Measurements from ENCODE around the gene NTN1. TPM values are rescaled to one million over a fixed set of nuclear protein-coding genes. Genes with fewer than 3 reads are reported as not detected.
A peak's percentile ranks its signal among the peaks of the same experiment; 100 is the strongest.

The NTN1 gene
- total RNA-seq, 1 donor from 2014 or later = 2.5 TPM

GRCh38 chr17:9218064-9218635 lies 196.8 kb downstream of the NTN1 start:
- DNase-seq (ENCODE audit: low spot score in 2 of 2, unreplicated experiment in 2 of 2) = no peak
- no peak for TF ChIP-seq CTCF (IDR thresholded peaks at IDR 0.05; ENCODE audit: unreplicated experiment)
- peak overlapping the region; percentile 93 for H3K27ac Mint-ChIP-seq
- peaks cover 19% of the 10 kb centered on the region for H3K9me3 Mint-ChIP-seq
- no peaks in the 10 kb centered on the region for H3K27me3 Mint-ChIP-seq (ENCODE audit: low read depth)
- H3K4me1 Mint-ChIP-seq = peaks cover 14% of the 10 kb centered on the region
- H3K36me3 Mint-ChIP-seq = peaks cover 12% of the 10 kb centered on the region
- no peak overlapping the region for H3K4me3 Mint-ChIP-seq

GRCh38 chr17:9218911-9219310 lies 197.6 kb downstream of the NTN1 start:
- Mint-ChIP-seq H3K4me3 (no peak overlapping the region), H3K9me3 (peaks cover 19% of the 10 kb centered on the region), H3K36me3 (peaks cover 12% of the 10 kb centered on the region), H3K4me1 (peaks cover 14% of the 10 kb centered on the region), H3K27ac (no peak overlapping the region), H3K27me3 (ENCODE audit: low read depth) (no peaks in the 10 kb centered on the region)
- TF ChIP-seq CTCF (IDR thresholded peaks at IDR 0.05; ENCODE audit: unreplicated experiment) = no peak
- no peak for DNase-seq (ENCODE audit: low spot score in 2 of 2, unreplicated experiment in 2 of 2)

- no peak for DNase-seq (ENCODE audit: low spot score in 2 of 2, unreplicated experiment in 2 of 2)
- no peak for TF ChIP-seq CTCF (IDR thresholded peaks at IDR 0.05; ENCODE audit: unreplicated experiment)
- H3K4me1 Mint-ChIP-seq = peaks cover 14% of the 10 kb centered on the region
- no peak overlapping the region for H3K27ac Mint-ChIP-seq
- H3K27me3 Mint-ChIP-seq (ENCODE audit: low read depth) = peaks cover 1% of the 10 kb centered on the region
- peaks cover 19% of the 10 kb centered on the region for H3K9me3 Mint-ChIP-seq
- no peak overlapping the region for H3K4me3 Mint-ChIP-seq
- peaks cover 12% of the 10 kb centered on the region for H3K36me3 Mint-ChIP-seq
These were observed 198.5 kb downstream of the NTN1 start for GRCh38 chr17:9219631-9220397.

GRCh38 chr17:9220398-9221146 lies 199.3 kb downstream of the NTN1 start:
- H3K4me3 Mint-ChIP-seq = no peak overlapping the region
- peaks cover 14% of the 10 kb centered on the region for H3K4me1 Mint-ChIP-seq
- H3K9me3 Mint-ChIP-seq = peaks cover 14% of the 10 kb centered on the region
- TF ChIP-seq CTCF (IDR thresholded peaks at IDR 0.05; ENCODE audit: unreplicated experiment) = no peak
- no peak overlapping the region for H3K27ac Mint-ChIP-seq
- DNase-seq (ENCODE audit: low spot score in 2 of 2, unreplicated experiment in 2 of 2) = no peak
- H3K36me3 Mint-ChIP-seq = peaks cover 8% of the 10 kb centered on the region
- H3K27me3 Mint-ChIP-seq (ENCODE audit: low read depth) = peaks cover 5% of the 10 kb centered on the region

- no peak for TF ChIP-seq CTCF (IDR thresholded peaks at IDR 0.05; ENCODE audit: unreplicated experiment)
- Mint-ChIP-seq H3K4me1 (peaks cover 14% of the 10 kb centered on the region), H3K9me3 (peaks cover 7% of the 10 kb centered on the region), H3K27ac (no peak overlapping the region), H3K27me3 (ENCODE audit: low read depth) (peaks cover 5% of the 10 kb centered on the region), H3K36me3 (peaks cover 2% of the 10 kb centered on the region), H3K4me3 (no peak overlapping the region)
- DNase-seq (ENCODE audit: low spot score in 2 of 2, unreplicated experiment in 2 of 2) = no peak
These were observed 200.0 kb downstream of the NTN1 start for GRCh38 chr17:9221147-9221921.
